Sigmoid colon (tissue), 4 donors: ENCODE measurements around the gene PLD1.

Source experiments
- CTCF ChIP-seq, 4 experiments: fragments of 450-650 bp in 3 of 4; fragments of 200-600 bp in 1 of 4; IDR thresholded peaks; one replicate each; pipeline ENCODE4 v1.5.1; 2016 to 2019; ENCODE audit warnings: antibody characterized with exemption in 4 of 4, mild to moderate bottlenecking in 3 of 4, moderate library complexity in 2 of 4
- EP300 ChIP-seq, 4 donors: sonication (generic); formaldehyde crosslinking; IDR thresholded peaks; one replicate each; pipeline ENCODE4 v1.6.1; 2017; ENCODE audit warnings: antibody characterized with exemption in 4 of 4
- POLR2A ChIP-seq, 2 donors: fragments of 450-650 bp; IDR thresholded peaks; one replicate each; pipeline ENCODE4 v1.6.1; 2016; ENCODE audit warnings: antibody characterized with exemption in 2 of 2, mild to moderate bottlenecking in 2 of 2, moderate library complexity in 2 of 2

DNA sequence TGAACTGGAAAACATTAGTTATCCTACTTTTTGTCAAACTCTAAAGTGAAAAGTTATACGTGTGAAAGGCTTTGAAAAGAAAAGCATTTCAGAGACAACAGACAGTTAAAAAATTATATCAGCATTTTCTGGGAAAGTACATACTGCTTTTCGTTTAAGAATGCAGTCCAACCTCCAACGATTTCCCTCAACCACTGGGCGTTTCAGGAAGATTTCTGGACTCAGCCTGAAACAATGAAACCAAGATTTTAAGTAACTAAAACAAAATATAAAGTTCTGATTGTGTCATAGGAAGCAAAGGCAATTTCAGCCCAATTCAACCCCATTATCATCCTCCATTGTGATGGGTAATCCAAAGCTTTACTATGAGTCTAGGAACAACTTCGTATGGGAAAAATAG, 110.7 kb downstream of the PLD1 start:
- no peak for TF ChIP-seq CTCF (IDR thresholded peaks at IDR 0.05)
- TF ChIP-seq POLR2A (IDR thresholded peaks at IDR 0.05), result no peak
- TF ChIP-seq EP300 (IDR thresholded peaks at IDR 0.05), result no peak
